Muscle layer of duodenum (tissue), 2 donors: ENCODE results near the gene COL4A1.

Experiments
- H3K27ac ChIP-seq: one replicate; pipeline ENCODE4 v1.7.0; 2013; ENCODE audit warnings: mild to moderate bottlenecking, low read length
- H3K27me3 ChIP-seq: one replicate; pipeline ENCODE4 v1.7.0; 2013; ENCODE audit warnings: low read depth, mild to moderate bottlenecking, control low read depth, low read length
- H3K36me3 ChIP-seq, 2 donors: one replicate each; pipeline ENCODE4 v1.7.0; 2013; ENCODE audit warnings: low read length in 2 of 2, control low read depth in 1 of 2, mild to moderate bottlenecking in 1 of 2; ENCODE audit not compliant: insufficient read depth in 2 of 2, control insufficient read depth in 1 of 2
- H3K4me1 ChIP-seq, 2 donors: one replicate each; pipeline ENCODE4 v1.7.0; 2013; ENCODE audit warnings: low read length in 2 of 2, mild to moderate bottlenecking in 2 of 2, control low read depth in 1 of 2, moderate library complexity in 1 of 2; ENCODE audit not compliant: insufficient read depth in 2 of 2, control insufficient read depth in 1 of 2
- H3K4me3 ChIP-seq, 2 donors: one replicate each; pipeline ENCODE4 v1.7.0; 2013; ENCODE audit warnings: low read length in 2 of 2, low read depth in 1 of 2, mild to moderate bottlenecking in 1 of 2
- H3K9me3 ChIP-seq, 2 donors: one replicate each; pipeline ENCODE4 v1.7.0; 2013; ENCODE audit warnings: low read length in 2 of 2, control low read depth in 1 of 2, mild to moderate bottlenecking in 1 of 2; ENCODE audit not compliant: control insufficient read depth in 1 of 2
- donor health status: healthy.

Gene COL4A1

DNA sequence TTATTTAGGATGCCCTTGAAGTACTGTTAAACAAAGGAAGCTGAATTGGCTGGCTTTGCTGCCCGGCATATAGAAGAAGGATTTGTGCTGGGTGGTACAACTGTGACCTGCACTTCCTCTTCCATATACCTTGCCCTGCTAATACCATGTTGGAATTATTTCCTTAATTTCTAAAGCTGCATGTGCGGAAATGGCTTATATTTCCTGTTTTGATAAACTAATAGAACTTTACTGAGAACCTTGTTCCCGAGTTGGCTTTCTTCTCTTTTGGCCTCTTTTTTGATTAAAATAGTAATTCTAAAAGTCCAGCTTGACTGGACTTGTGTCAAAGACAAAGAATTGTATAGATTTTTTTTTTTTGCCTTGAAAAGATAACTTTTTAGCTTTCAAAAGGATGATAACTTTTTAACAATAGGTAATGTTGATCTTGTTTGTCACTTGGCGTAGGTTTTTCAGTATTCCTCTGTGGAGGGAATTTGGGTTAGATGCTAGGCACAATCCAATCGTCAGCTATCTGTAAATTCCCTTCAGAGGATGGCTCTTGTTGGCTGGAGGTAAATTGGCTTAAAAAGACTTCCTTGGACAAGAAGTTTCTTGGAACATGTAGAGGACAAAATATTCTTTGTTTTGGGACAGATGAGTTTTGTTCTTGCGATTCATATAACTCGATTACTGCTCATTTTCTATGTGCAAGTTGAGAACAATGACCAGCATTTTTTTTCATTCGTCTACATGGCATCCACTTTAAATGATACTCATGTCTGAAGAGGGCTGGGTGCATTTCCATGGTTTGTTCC is 41.5 kb upstream of the COL4A1 start:
- no peak overlapping the region for H3K4me3 ChIP-seq
- no peaks in the 10 kb centered on the region for H3K27me3 ChIP-seq
- H3K27ac ChIP-seq: peak overlapping the region; percentile 61
- peaks cover 0 to 4% of the 10 kb centered on the region in 2 donors for H3K4me1 ChIP-seq
- H3K9me3 ChIP-seq: no peaks in the 10 kb centered on the region
- H3K36me3 ChIP-seq: no peaks in the 10 kb centered on the region

DNA sequence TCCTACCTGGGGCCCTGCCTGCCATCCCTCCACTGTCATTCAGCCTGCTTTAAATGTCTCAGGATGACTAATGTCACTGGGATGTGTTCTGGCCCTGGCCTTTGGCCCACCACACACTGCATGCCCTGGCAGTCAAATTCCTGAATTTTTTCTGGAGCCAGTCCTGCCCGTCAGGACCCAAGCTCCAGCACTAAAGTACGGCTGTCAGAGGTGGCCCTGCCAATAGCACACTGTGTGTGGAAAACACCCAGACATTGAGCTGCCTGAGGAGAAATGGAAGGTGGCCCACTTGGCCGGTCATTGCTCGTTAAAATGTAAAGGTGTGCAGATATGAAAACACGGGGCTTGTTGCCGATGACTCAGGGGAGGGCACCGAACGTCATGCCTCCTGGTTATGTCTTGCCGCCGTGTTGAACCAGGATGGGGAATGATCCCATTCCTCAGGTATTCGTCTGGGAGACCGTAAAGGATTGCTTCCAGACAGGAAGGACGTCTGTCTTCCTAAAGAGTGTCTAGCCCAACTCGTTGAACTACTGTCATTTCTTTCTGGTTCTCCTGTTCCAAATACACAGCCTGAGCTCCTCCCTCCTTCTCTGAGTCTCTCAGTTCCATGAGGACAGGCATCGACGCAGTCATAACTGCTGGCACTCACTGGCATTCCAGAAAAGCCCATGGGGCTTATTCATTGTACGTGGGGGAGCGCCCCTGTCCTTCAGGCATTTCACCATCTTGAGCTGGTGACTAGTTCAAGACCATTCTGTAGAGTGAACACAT is 40.8 kb upstream of the COL4A1 start:
- H3K27ac ChIP-seq: peak overlapping the region; percentile 12
- no peaks in the 10 kb centered on the region for H3K9me3 ChIP-seq
- peaks cover 0 to under 1% of the 10 kb centered on the region in 2 donors for H3K4me1 ChIP-seq
- no peaks in the 10 kb centered on the region for H3K36me3 ChIP-seq
- H3K27me3 ChIP-seq: no peaks in the 10 kb centered on the region
- H3K4me3 ChIP-seq: no peak overlapping the region

DNA sequence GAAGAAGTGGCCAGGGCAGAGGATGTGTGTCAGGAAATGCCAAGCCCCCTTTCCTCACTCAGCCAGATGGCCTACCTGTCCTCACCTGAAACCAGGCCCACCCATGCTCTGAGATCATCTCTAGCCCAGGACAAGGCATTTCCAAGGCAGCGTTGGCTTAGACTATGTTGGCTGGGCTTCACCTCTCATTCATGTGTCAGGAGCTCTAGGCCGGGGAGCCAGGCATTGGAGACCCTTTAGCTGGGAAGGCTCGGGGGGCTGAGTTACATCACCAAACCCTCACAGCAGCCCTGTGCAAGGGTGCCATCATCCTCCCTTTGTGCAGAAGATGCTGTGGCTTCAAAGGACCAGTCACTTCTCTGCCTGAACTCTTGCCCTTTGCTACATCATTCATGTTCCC is 40.1 kb upstream of the COL4A1 start:
- Histone ChIP-seq H3K4me1 (peaks cover 0 to 6% of the 10 kb centered on the region in 2 donors), H3K36me3 (no peaks in the 10 kb centered on the region), H3K27me3 (no peaks in the 10 kb centered on the region), H3K27ac (peak overlapping the region; percentile 12), H3K4me3 (no peak overlapping the region), H3K9me3 (no peaks in the 10 kb centered on the region)

DNA sequence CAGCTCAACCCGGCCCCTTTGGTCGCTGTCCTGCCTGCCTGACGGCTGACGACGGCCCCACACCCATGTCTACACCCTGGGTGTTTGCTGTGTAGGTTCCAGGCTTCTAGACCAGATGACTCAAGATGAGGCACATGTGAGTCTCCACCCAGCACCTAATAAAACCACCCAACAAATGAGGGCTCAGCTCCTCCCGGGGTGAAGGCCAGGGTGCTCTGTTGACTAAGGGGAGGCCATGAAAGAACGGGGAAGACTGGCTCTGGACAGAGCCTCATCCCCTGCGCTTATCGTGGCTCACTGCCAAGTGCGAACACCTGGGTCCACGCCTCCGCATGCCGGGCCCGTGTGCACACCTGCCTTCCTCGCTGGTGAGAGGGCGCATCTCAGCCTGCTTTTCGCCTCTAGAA is 39.7 kb upstream of the COL4A1 start:
- Histone ChIP-seq H3K4me1 (peaks cover 0 to 10% of the 10 kb centered on the region in 2 donors), H3K9me3 (no peaks in the 10 kb centered on the region), H3K27ac (peak overlapping the region; percentile 12), H3K4me3 (no peak overlapping the region), H3K27me3 (no peaks in the 10 kb centered on the region), H3K36me3 (no peaks in the 10 kb centered on the region)

DNA sequence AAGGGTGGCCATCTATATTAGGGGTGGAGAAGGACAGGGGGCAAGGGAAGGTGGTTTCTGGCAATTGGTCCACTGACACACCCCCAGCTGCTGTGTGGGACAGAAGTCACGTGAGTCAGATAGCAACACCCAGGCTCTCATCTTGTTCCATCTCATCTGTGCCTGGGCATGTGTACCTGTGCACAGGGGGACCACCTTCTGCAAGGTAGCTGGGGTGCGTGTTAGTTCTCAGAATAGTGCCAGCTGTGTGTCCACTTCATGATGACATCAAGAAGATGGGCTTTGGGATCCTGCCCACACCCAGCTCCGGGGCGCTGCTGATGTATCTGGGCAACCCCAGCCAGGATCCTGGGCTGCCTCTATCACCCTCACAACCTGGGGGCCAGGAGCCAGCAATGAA is 38.7 kb upstream of the COL4A1 start:
- Histone ChIP-seq H3K4me1 (peaks cover under 1 to 12% of the 10 kb centered on the region in 2 donors), H3K27me3 (no peaks in the 10 kb centered on the region), H3K9me3 (no peaks in the 10 kb centered on the region), H3K36me3 (no peaks in the 10 kb centered on the region), H3K4me3 (no peak overlapping the region), H3K27ac (peak overlapping the region; percentile 12)

DNA sequence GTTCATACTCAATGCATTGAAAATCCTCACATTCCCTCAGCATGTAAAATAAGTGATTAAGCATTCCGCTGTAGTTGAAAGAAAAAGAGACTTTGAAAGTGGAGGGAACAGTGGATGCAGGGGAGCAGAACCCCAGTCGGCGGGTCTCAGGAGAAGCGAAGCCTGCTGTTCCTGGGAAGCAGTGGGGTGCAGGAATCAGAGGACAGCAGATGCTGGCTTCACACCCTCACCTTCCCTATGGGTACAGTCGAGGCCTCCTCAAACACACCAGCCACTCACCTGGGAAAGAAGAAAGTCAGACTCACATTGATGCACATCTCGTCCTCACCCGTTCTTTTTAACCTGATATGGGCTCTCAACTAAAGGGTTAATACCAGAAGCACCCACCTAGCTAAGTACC is 38.3 kb upstream of the COL4A1 start:
- Histone ChIP-seq H3K4me3 (no peak overlapping the region), H3K9me3 (no peaks in the 10 kb centered on the region), H3K36me3 (no peaks in the 10 kb centered on the region), H3K27me3 (no peaks in the 10 kb centered on the region), H3K4me1 (peaks cover 5 to 12% of the 10 kb centered on the region in 2 donors), H3K27ac (no peak overlapping the region)

DNA sequence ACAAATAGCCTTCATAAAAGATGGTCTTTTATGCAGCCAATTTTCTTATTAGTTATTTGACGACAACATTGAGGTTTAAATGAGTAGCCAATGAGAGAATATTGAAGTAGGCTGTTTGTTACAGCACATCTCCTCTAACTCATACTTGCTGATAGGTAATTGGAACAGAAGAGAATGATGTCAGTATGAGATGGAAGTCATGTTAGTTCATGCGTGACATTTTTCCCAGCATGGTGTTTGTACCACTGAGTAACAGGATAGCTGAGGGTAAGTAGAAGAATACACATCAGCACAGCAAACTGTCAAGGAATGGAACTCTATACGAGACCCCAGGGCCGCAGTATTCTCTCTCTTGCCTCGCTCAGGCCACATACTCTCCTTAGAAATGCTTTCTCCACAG is 37.4 kb upstream of the COL4A1 start:
- H3K27ac ChIP-seq: peak overlapping the region; percentile 45
- no peaks in the 10 kb centered on the region for H3K9me3 ChIP-seq
- H3K4me1 ChIP-seq: peaks cover 5 to 16% of the 10 kb centered on the region in 2 donors

DNA sequence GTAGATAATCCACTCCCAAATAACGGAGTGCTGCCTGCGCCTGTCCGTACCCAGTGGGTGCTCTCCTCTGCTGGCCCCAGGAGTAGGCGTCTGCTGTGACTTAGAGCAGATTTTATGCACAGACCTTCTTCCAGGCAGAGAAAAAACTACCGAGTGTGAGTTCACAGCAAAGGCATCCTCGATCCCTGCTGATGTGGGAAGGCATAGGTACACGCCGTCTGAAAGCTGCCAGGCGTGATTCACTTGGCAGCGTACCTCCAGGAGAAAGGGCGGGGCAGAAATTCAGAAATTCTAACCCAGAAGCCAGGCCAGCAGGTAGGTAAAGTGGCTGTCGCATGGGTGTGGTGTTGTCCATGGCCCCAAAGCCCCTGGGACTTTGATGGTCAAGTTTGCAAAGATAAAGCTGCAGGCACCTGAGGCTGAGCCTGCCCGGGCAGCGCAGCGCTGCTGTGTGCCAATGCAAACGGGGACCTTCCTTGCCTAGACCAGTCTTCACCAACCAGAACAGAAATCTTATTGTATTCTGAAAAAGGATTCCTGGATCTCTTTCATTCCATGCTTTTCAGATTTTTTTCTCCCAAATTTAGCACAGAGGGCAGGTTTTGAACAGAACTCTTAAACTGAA is 36.4 kb upstream of the COL4A1 start:
- Histone ChIP-seq H3K27me3 (no peaks in the 10 kb centered on the region), H3K4me3 (peak overlapping the region in 1 of 2 donors; percentile 14), H3K36me3 (no peaks in the 10 kb centered on the region), H3K4me1 (peaks cover 15 to 25% of the 10 kb centered on the region in 2 donors), H3K9me3 (no peaks in the 10 kb centered on the region), H3K27ac (peak overlapping the region; percentile 97)

More for the DNA sequence above, 37.4 kb upstream of the COL4A1 start:
- H3K4me3 ChIP-seq: no peak overlapping the region
- H3K36me3 ChIP-seq: no peaks in the 10 kb centered on the region
- no peaks in the 10 kb centered on the region for H3K27me3 ChIP-seq

DNA sequence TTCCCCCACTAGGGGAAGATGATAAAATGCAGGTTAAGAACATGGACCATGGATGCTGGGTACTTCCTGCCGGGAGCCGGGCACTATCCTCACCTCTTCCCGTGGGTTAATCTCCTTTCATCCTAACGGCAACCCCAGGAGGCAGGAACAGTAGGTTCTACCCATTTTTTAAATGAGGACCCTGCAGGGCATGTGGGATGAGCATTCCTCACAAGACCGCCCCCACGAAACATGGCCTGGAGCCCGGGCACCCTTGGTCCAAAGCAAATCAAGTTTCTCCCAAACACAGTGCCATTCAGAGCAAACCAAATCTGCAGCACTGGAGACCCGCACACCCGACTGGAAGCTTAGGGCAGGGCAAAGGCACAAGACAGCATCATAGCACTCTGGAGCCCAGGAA is 35.5 kb upstream of the COL4A1 start:
- peak overlapping the region; percentile 97 for H3K27ac ChIP-seq
- no peaks in the 10 kb centered on the region for H3K9me3 ChIP-seq
- no peak overlapping the region for H3K4me3 ChIP-seq
- no peaks in the 10 kb centered on the region for H3K36me3 ChIP-seq
- H3K27me3 ChIP-seq: no peaks in the 10 kb centered on the region
- H3K4me1 ChIP-seq: peaks cover 21 to 33% of the 10 kb centered on the region in 2 donors

DNA sequence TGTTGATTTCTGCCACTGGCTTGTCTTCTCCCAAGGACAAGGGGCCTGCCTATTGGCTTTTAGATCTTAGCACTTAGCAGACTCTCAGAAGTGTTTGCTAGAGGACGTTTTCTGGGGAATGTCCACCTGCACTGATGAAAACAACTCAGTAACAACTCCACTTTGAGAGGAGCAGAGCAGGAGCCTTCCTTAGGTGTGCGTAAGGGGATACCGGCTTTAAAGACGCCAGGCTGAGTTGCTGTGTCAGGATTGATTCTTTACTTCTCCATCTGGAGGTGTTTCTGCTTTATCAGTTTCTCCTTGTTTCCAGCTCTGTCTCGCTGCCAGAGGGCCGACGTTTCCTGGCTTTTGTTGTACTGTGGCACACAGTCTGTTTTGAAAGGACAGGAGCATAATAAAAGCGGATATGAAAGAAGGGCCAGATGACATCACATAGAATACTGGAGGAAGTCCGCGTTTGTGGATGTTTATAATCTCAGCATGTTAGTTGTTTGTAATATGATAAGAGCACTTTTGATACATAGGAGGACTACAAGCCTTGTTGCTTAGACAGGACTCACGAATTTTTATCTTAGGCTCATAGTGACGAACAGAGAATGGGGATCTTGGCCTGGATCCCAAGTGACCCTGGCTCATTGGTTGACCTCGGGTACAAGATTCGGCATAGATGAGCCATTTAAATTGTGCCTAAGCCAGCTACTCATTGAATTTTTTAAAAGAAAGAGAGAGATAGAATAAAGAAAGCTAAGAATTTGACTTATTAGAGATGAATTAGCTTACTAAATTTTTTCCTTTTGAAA is 34.7 kb upstream of the COL4A1 start:
- no peaks in the 10 kb centered on the region for H3K27me3 ChIP-seq
- H3K36me3 ChIP-seq: no peaks in the 10 kb centered on the region
- H3K4me3 ChIP-seq: peak overlapping the region in 1 of 2 donors; percentile 24
- peaks cover 21 to 39% of the 10 kb centered on the region in 2 donors for H3K4me1 ChIP-seq
- no peaks in the 10 kb centered on the region for H3K9me3 ChIP-seq
- H3K27ac ChIP-seq: peak overlapping the region; percentile 97
